Stimulated activated CD4-positive, alpha-beta T cell treated with anti-CD3 and anti-CD28 coated beads, TNF-alpha, amount 100 ng/mL, for 4 hours (primary cell): ENCODE data around the gene RTN4.
"Not testable (repeated sequence)": the region's sequence is repeated elsewhere in the genome, so short reads cannot be mapped to it uniquely, and the experiment has no call there.

ENCODE experiments used
- DNase-seq, 3 experiments: peaks; one replicate each; pipeline ENCODE4 v3.0.0-alpha.2; 2020; ENCODE audit warnings: low read depth in 3 of 3

The RTN4 gene

GRCh38 chr2:55073000-55073983 lies 23.0 kb upstream of the RTN4 start:
- DNase-seq, result no peak

- no peak for DNase-seq
Observed at GRCh38 chr2:55063713-55064323, 13.6 kb upstream of the RTN4 start.

GRCh38 chr2:55063226-55063625 lies 13.0 kb upstream of the RTN4 start:
- DNase-seq, result no peak

- no peak for DNase-seq
Observed at GRCh38 chr2:55062754-55063153, 12.5 kb upstream of the RTN4 start.

- DNase-seq, result no peak
Observed at GRCh38 chr2:55061523-55062344, 11.5 kb upstream of the RTN4 start.

- DNase-seq, result no peak
Observed at GRCh38 chr2:55059793-55060192, 9.5 kb upstream of the RTN4 start.

GRCh38 chr2:55057474-55057873 lies 7.2 kb upstream of the RTN4 start:
- no peak for DNase-seq

- no peak for DNase-seq
Observed at GRCh38 chr2:55056024-55056521, 5.8 kb upstream of the RTN4 start.

GRCh38 chr2:55054106-55054875 lies 4.0 kb upstream of the RTN4 start:
- DNase-seq, result no peak

- DNase-seq, result not testable (repeated sequence)
Observed at GRCh38 chr2:55053225-55053624, 3.0 kb upstream of the RTN4 start.

GRCh38 chr2:55052129-55053061 lies 2.1 kb upstream of the RTN4 start:
- no peak for DNase-seq

GRCh38 chr2:55051026-55051866 lies 995 bp upstream of the RTN4 start:
- DNase-seq, result no peak

GRCh38 chr2:55049821-55050099 lies 491 bp downstream of the RTN4 start:
- DNase-seq, result peak in 1 of 3 experiments; percentile 10

GRCh38 chr2:55049043-55049820 lies 1.0 kb downstream of the RTN4 start:
- DNase-seq, result peak; percentile 21 to 33 (median 30)

- DNase-seq, result no peak
Observed at GRCh38 chr2:55048508-55049042, 1.7 kb downstream of the RTN4 start.

GRCh38 chr2:55047677-55048299 lies 2.5 kb downstream of the RTN4 start:
- no peak for DNase-seq

GRCh38 chr2:55045780-55046179 lies 4.5 kb downstream of the RTN4 start:
- DNase-seq, result no peak

- DNase-seq, result no peak
Observed at GRCh38 chr2:55043841-55044240, 6.4 kb downstream of the RTN4 start.
